ENCODE measurements around the gene DDB1.

DDB1 gene

GRCh38 chr11:61294717-61295595 lies 37.9 kb downstream of the DDB1 start, which contains the start of gene VWCE:
TSS of gene VWCE (minus strand) at chr11:61295316. CDS start at chr11:61295037, 279 bp downstream.
- no peak for FAIRE-seq

- FAIRE-seq, result no peak
These were observed 38.8 kb downstream of the DDB1 start for GRCh38 chr11:61293867-61294716.

GRCh38 chr11:61292356-61292755 lies 40.5 kb downstream of the DDB1 start:
- FAIRE-seq, result no peak

GRCh38 chr11:61290905-61291690 lies 41.8 kb downstream of the DDB1 start:
- no peak for FAIRE-seq

GRCh38 chr11:61287338-61287977 lies 45.4 kb downstream of the DDB1 start:
- FAIRE-seq, result no peak

GRCh38 chr11:61283613-61284012 lies 49.3 kb downstream of the DDB1 start:
- no peak for FAIRE-seq

GRCh38 chr11:61281581-61282250 lies 51.2 kb downstream of the DDB1 start:
- FAIRE-seq, result no peak

- no peak for FAIRE-seq
These were observed 51.9 kb downstream of the DDB1 start for GRCh38 chr11:61280883-61281580.

GRCh38 chr11:61279934-61280659 lies 52.8 kb downstream of the DDB1 start:
- FAIRE-seq, result no peak

- no peak for FAIRE-seq
These were observed 54.9 kb downstream of the DDB1 start for GRCh38 chr11:61278001-61278470.

- FAIRE-seq, result no peak
These were observed 55.5 kb downstream of the DDB1 start for GRCh38 chr11:61277186-61278000.

- FAIRE-seq, result no peak
These were observed 57.7 kb downstream of the DDB1 start for GRCh38 chr11:61275191-61275590.

GRCh38 chr11:61274084-61274483 lies 58.8 kb downstream of the DDB1 start:
- no peak for FAIRE-seq

GRCh38 chr11:61273178-61274078 lies 59.5 kb downstream of the DDB1 start:
- FAIRE-seq, result no peak

GRCh38 chr11:61272731-61273130 lies 60.2 kb downstream of the DDB1 start:
- FAIRE-seq, result no peak

GRCh38 chr11:61270354-61271076 lies 62.4 kb downstream of the DDB1 start:
- no peak for FAIRE-seq

- no peak for FAIRE-seq
These were observed 64.2 kb downstream of the DDB1 start for GRCh38 chr11:61268588-61269250.
